GM13977 (cell line): ENCODE results near the gene COBLL1.

ENCODE experiments used
- DNase-seq: peaks from one replicate; pipeline ENCODE4 v3.0.0; 2012; ENCODE audit warnings: low spot score
- in situ Hi-C: fragments of 300-500 bp; cut with MboI; formaldehyde crosslinking; loops from one replicate; pipeline ENCODE4 v1.12.0; 2022; ENCODE audit warnings: low sequenced_read_pairs, low pct_unique_long_range_greater_than_20kb, mixed read lengths, inconsistent platforms; ENCODE audit not compliant: unreplicated experiment
- TF ChIP-seq, protein P1 (sequence below): IDR thresholded peaks from 2 replicates; pipeline ENCODE4 v1.5.1; 2012; ENCODE audit warnings: mild to moderate bottlenecking, control low read depth; ENCODE audit not compliant: insufficient read depth; ENCODE audit errors: extremely low read depth, missing control alignments

COBLL1 gene

DNA sequence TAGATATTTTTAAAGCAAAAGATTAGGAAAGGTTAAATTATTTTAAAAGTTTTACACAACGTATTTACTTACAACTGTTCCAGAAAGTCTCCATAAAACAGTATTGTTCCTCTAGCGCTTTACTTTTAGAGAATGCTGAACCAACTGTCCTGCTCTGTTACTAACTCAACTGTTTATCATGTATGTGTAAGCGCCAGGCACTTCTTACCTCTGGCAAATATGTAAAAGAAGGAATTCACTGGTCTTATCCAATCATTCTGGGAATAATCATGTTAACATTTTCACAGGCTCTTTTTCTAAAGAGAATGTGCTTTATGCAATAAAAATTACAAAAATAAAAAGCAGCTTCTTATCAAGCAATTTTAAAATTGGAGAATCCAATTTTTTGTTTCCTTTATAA lies 68.0 kb downstream of the COBLL1 start:
- in situ Hi-C loops, result no loop called here
- no peak for DNase-seq
- TF ChIP-seq, protein P1, sequence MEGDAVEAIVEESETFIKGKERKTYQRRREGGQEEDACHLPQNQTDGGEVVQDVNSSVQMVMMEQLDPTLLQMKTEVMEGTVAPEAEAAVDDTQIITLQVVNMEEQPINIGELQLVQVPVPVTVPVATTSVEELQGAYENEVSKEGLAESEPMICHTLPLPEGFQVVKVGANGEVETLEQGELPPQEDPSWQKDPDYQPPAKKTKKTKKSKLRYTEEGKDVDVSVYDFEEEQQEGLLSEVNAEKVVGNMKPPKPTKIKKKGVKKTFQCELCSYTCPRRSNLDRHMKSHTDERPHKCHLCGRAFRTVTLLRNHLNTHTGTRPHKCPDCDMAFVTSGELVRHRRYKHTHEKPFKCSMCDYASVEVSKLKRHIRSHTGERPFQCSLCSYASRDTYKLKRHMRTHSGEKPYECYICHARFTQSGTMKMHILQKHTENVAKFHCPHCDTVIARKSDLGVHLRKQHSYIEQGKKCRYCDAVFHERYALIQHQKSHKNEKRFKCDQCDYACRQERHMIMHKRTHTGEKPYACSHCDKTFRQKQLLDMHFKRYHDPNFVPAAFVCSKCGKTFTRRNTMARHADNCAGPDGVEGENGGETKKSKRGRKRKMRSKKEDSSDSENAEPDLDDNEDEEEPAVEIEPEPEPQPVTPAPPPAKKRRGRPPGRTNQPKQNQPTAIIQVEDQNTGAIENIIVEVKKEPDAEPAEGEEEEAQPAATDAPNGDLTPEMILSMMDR, result no peak

GRCh38 chr2:164773091-164773490 lies 68.5 kb downstream of the COBLL1 start:
- TF ChIP-seq, protein P1, result no peak
- in situ Hi-C loops, result no loop called here
- DNase-seq, result no peak

DNA sequence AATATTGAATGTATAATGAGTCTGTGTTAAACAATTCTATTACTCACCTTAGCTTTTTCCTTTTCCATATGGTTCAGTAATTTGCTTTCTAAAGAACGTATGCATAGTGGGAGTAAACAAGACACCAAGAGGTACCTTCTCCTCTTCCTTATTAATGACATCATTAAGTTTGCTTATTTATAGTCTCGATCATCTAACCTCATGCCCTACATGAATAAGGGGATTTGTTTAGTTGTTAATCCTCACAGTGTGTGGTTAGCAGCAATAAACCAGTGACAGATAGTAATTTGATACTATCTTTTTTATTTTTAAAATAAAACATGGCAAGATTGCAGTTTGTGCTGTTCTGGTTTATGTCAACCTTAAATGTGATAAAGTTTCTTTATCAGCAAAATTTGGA lies 69.7 kb downstream of the COBLL1 start:
- in situ Hi-C loops, result no loop called here
- TF ChIP-seq, protein P1, result no peak
- no peak for DNase-seq

GRCh38 chr2:164770421-164770916 lies 71.2 kb downstream of the COBLL1 start:
- in situ Hi-C loops, result no loop called here

DNA sequence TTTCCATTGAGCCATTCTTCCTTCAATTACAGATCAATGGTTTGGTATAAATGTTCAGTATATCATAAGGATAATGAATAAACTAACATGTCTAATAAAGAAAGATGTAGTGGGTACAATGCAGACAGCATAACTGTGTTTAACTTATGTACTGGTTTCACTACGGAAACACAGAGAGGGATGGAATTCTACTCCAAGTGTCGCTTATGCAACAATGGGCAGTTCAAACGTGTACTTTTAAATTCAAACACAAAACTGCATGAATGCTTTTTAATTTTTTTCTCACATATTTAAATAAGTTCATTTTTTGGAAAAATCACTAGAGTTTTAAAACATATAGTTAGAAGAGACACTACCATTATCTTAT lies 74.7 kb downstream of the COBLL1 start:
- in situ Hi-C loops, result no loop called here
- no peak for DNase-seq
- TF ChIP-seq, protein P1, result no peak

More at GRCh38 chr2:164770421-164770916, 71.2 kb downstream of the COBLL1 start:
- no peak for DNase-seq
- TF ChIP-seq, protein P1, result no peak

- no peak for DNase-seq
- in situ Hi-C loops, result no loop called here
- TF ChIP-seq, protein P1, result no peak
Measured at GRCh38 chr2:164766216-164766953, 75.2 kb downstream of the COBLL1 start.
